GM18526 (cell line): Measurements from ENCODE around the gene TTLL12.

Source experiments
- POLR2A ChIP-seq: IDR thresholded peaks from 3 replicates; pipeline ENCODE4 v1.6.1; 2011; ENCODE audit not compliant: insufficient read length; ENCODE audit errors: extremely low read depth

Gene TTLL12

GRCh38 chr22:43174941-43175531, 11.9 kb downstream of the TTLL12 start:
- TF ChIP-seq POLR2A, result no peak

- no peak for TF ChIP-seq POLR2A
Observed at GRCh38 chr22:43173976-43174720, 12.8 kb downstream of the TTLL12 start.

GRCh38 chr22:43173566-43173965, 13.4 kb downstream of the TTLL12 start:
- TF ChIP-seq POLR2A, result no peak

- no peak for TF ChIP-seq POLR2A
Observed at GRCh38 chr22:43172191-43172590, 14.7 kb downstream of the TTLL12 start.

- no peak for TF ChIP-seq POLR2A
Observed at GRCh38 chr22:43171607-43172006, 15.3 kb downstream of the TTLL12 start.

GRCh38 chr22:43171019-43171491, 15.9 kb downstream of the TTLL12 start:
- no peak for TF ChIP-seq POLR2A

GRCh38 chr22:43170131-43170480, 16.8 kb downstream of the TTLL12 start:
- TF ChIP-seq POLR2A, result no peak

GRCh38 chr22:43169310-43170130, 17.4 kb downstream of the TTLL12 start:
- TF ChIP-seq POLR2A, result no peak

GRCh38 chr22:43168471-43169309, 18.2 kb downstream of the TTLL12 start:
- TF ChIP-seq POLR2A, result no peak

- TF ChIP-seq POLR2A, result no peak
Observed at GRCh38 chr22:43167001-43167589, 19.8 kb downstream of the TTLL12 start.

- no peak for TF ChIP-seq POLR2A
Observed at GRCh38 chr22:43166132-43166930, 20.6 kb downstream of the TTLL12 start.

- TF ChIP-seq POLR2A, result no peak
Observed at GRCh38 chr22:43164636-43165035, 22.3 kb downstream of the TTLL12 start.

GRCh38 chr22:43163241-43163795, 23.6 kb downstream of the TTLL12 start:
- no peak for TF ChIP-seq POLR2A
